Motor neuron (in vitro differentiated cells): ENCODE measurements around the gene PPM1L. TPM values are rescaled to one million over a fixed set of nuclear protein-coding genes. Genes with fewer than 3 reads are reported as not detected.

ENCODE experiments used
- ATAC-seq, 8 experiments: fragments of 200-7000 bp; cut with Tn5 transposase; replicated peaks in 6 of 8; 2 replicates each; pipeline ENCODE4 v1.8.0; 2021; ENCODE audit warnings: mild to moderate bottlenecking in 8 of 8, moderate library complexity in 8 of 8
- H3K27ac ChIP-seq, 2 donors: fragments of 250-450 bp; sonication (Bioruptor Pico); 2 replicates each; pipeline ENCODE4 v1.9.0; 2021; ENCODE audit warnings: antibody characterized with exemption in 2 of 2, mild to moderate bottlenecking in 2 of 2, moderate library complexity in 1 of 2
- H3K4me1 ChIP-seq, 2 donors: fragments of 250-450 bp; sonication (Bioruptor Pico); replicated peaks in 1 of 2; 2 replicates each; pipeline ENCODE4 v1.6.1; 2021; ENCODE audit warnings: antibody characterized with exemption in 2 of 2, mild to moderate bottlenecking in 2 of 2, moderate library complexity in 1 of 2
- H3K4me3 ChIP-seq, 5 donors: fragments of 250-450 bp; sonication (Bioruptor Pico); 2 replicates each; pipeline ENCODE4 v1.9.0; 2021; ENCODE audit warnings: antibody characterized with exemption in 5 of 5, mild to moderate bottlenecking in 5 of 5, moderate library complexity in 4 of 5
- WGBS, 10 experiments: fragments of 450-650 bp; shearing (Covaris generic); methylation state at CpG; one replicate each; pipeline ENCODE4 v1.0.0; 2022; 5-methylcytosine and 5-hydroxymethylcytosine counted together
- in situ Hi-C, 9 experiments: fragments of 400-800 bp; cut with MboI; loops; one replicate each; pipeline ENCODE4 v1.15.0; 2021; ENCODE audit warnings: low sequenced_read_pairs in 9 of 9, low pct_unique_long_range_greater_than_20kb in 2 of 9; ENCODE audit not compliant: unreplicated experiment in 9 of 9
- total RNA-seq, 8 experiments: library from RNA; unstranded; fragments of 300-600 nt; gene quantifications; 2 replicates each; pipeline versions ENCODE4 v1.2.3 to v1.2.4, GENCODE V29; 2022

Gene PPM1L
- total RNA-seq, 8 experiments from 2014 or later, result 10.8 to 27.3 (median 22.1) TPM

GRCh38 chr3:160768918-160769317 lies 12.9 kb downstream of the PPM1L start:
- peak in 2 of 8 experiments; percentile 32 to 45 for ATAC-seq
- H3K4me3 ChIP-seq, result no peak overlapping the region
- in situ Hi-C loops, result loop anchor here in 1 of 9 experiments (25.0 kb wide), 1 partner anchor 207 kb away; the partner anchor contains the start of gene KPNA4
- H3K4me1 ChIP-seq, result peaks cover 0 to 2% of the 10 kb centered on the region in 2 donors
- H3K27ac ChIP-seq, result no peak overlapping the region
- 33 to 100% (median 100%) methylated on average over 1 to 2 of the region's 2 CpGs; no CpG with 5 or more reads in 3 of the 10 experiments for WGBS, 10 experiments

- no peak for ATAC-seq
- Histone ChIP-seq H3K4me3 (no peak overlapping the region), H3K4me1 (peaks cover 0 to 4% of the 10 kb centered on the region in 2 donors), H3K27ac (no peak overlapping the region)
- in situ Hi-C loops, result loop anchor here in 1 of 9 experiments (25.0 kb wide), 1 partner anchor 210 kb away; the partner anchor contains the start of gene KPNA4
- WGBS, 10 experiments, result 0 to 100% (median 86%) methylated on average over 1 of the region's 1 CpG; no CpG with 5 or more reads in 4 of the 10 experiments
These were observed 15.9 kb downstream of the PPM1L start for GRCh38 chr3:160771811-160772459.

- H3K27ac ChIP-seq, result no peak overlapping the region
- peak in 1 of 8 experiments; percentile 39 for ATAC-seq
- H3K4me3 ChIP-seq, result no peak overlapping the region
- in situ Hi-C loops, result loop anchor here in 1 of 9 experiments (25.0 kb wide), 1 partner anchor 211 kb away; the partner anchor contains the start of gene KPNA4
- H3K4me1 ChIP-seq, result peaks cover 0 to 4% of the 10 kb centered on the region in 2 donors
These were observed 17.7 kb downstream of the PPM1L start for GRCh38 chr3:160773722-160774121.

- peaks cover 0 to 4% of the 10 kb centered on the region in 2 donors for H3K4me1 ChIP-seq
- in situ Hi-C loops, result loop anchor here in 1 of 9 experiments (25.0 kb wide), 1 partner anchor 212 kb away; the partner anchor contains the start of gene KPNA4
- no peak for ATAC-seq
- no peak overlapping the region for H3K27ac ChIP-seq
- no peak overlapping the region for H3K4me3 ChIP-seq
- WGBS, 10 experiments, result 13 to 100% (median 86%) methylated on average over 1 to 3 of the region's 3 CpGs; no CpG with 5 or more reads in 1 of the 10 experiments
These were observed 18.1 kb downstream of the PPM1L start for GRCh38 chr3:160774172-160774571.

- peak in 1 of 8 experiments; percentile 79 for ATAC-seq
- no peak overlapping the region for H3K27ac ChIP-seq
- no peak overlapping the region for H3K4me3 ChIP-seq
- in situ Hi-C loops, result no loop called here
- peaks cover 2 to 4% of the 10 kb centered on the region in 2 donors for H3K4me1 ChIP-seq
- WGBS, 10 experiments, result 0 to 100% (median 79%) methylated on average over 1 of the region's 1 CpG; no CpG with 5 or more reads in 4 of the 10 experiments
These were observed 22.4 kb downstream of the PPM1L start for GRCh38 chr3:160778480-160778879.

GRCh38 chr3:160779040-160779439 lies 23.0 kb downstream of the PPM1L start:
- 0 to 100% (median 86%) methylated on average over 1 of the region's 1 CpG for WGBS, 10 experiments
- ATAC-seq, result peak in 1 of 8 experiments; percentile 38
- in situ Hi-C loops, result no loop called here
- Histone ChIP-seq H3K27ac (no peak overlapping the region), H3K4me3 (no peak overlapping the region), H3K4me1 (peaks cover under 1 to 2% of the 10 kb centered on the region in 2 donors)

GRCh38 chr3:160780245-160780644 lies 24.2 kb downstream of the PPM1L start:
- ATAC-seq, result no peak
- Histone ChIP-seq H3K27ac (no peak overlapping the region), H3K4me1 (peaks cover 0 to 2% of the 10 kb centered on the region in 2 donors), H3K4me3 (no peak overlapping the region)
- in situ Hi-C loops, result no loop called here

- 0 to 86% (median 77%) methylated on average over 1 to 4 of the region's 4 CpGs; no CpG with 5 or more reads in 1 of the 10 experiments for WGBS, 10 experiments
- in situ Hi-C loops, result no loop called here
- ATAC-seq, result peak in 3 of 8 experiments; percentile 45 to 75 (median 70)
These were observed 25.4 kb downstream of the PPM1L start for GRCh38 chr3:160781402-160781801.

GRCh38 chr3:160781863-160782262 lies 25.8 kb downstream of the PPM1L start:
- in situ Hi-C loops, result no loop called here
- H3K4me1 ChIP-seq, result peaks cover 0 to 2% of the 10 kb centered on the region in 2 donors
- ATAC-seq, result peak in 2 of 8 experiments; percentile 29 to 51
- no peak overlapping the region for H3K27ac ChIP-seq
- WGBS, 10 experiments, result 90 to 100% (median 95%) methylated on average over 1 to 3 of the region's 3 CpGs
- no peak overlapping the region for H3K4me3 ChIP-seq

More at GRCh38 chr3:160781402-160781801, 25.4 kb downstream of the PPM1L start:
- no peak overlapping the region for H3K4me3 ChIP-seq
- no peak overlapping the region for H3K27ac ChIP-seq
- peaks cover 0 to 2% of the 10 kb centered on the region in 2 donors for H3K4me1 ChIP-seq

GRCh38 chr3:160784853-160785252 lies 28.8 kb downstream of the PPM1L start:
- in situ Hi-C loops, result no loop called here
- Histone ChIP-seq H3K27ac (no peak overlapping the region), H3K4me1 (peaks cover 0 to 2% of the 10 kb centered on the region in 2 donors), H3K4me3 (no peak overlapping the region)
- ATAC-seq, result peak in 3 of 8 experiments; percentile 23 to 38 (median 27)

- H3K27ac ChIP-seq, result no peak overlapping the region
- WGBS, 10 experiments, result 0 to 83% (median 40%) methylated on average over 1 to 2 of the region's 2 CpGs; no CpG with 5 or more reads in 1 of the 10 experiments
These were observed 34.7 kb downstream of the PPM1L start for GRCh38 chr3:160790726-160791125.

GRCh38 chr3:160792540-160792939 lies 36.5 kb downstream of the PPM1L start:
- H3K4me3 ChIP-seq, result no peak overlapping the region
- in situ Hi-C loops, result no loop called here
- no peaks in the 10 kb centered on the region for H3K4me1 ChIP-seq
- no peak overlapping the region for H3K27ac ChIP-seq
- ATAC-seq, result no peak
- WGBS, 10 experiments, result 5 to 100% (median 65%) methylated on average over 1 to 2 of the region's 2 CpGs; no CpG with 5 or more reads in 2 of the 10 experiments

More at GRCh38 chr3:160790726-160791125, 34.7 kb downstream of the PPM1L start:
- no peaks in the 10 kb centered on the region for H3K4me1 ChIP-seq
- no peak overlapping the region for H3K4me3 ChIP-seq
- peak in 1 of 8 experiments; percentile 67 for ATAC-seq
- in situ Hi-C loops, result no loop called here

- H3K4me3 ChIP-seq, result no peak overlapping the region
- WGBS, 10 experiments, result 80 to 100% (median 95%) methylated on average over 1 of the region's 1 CpG; no CpG with 5 or more reads in 4 of the 10 experiments
These were observed 37.8 kb downstream of the PPM1L start for GRCh38 chr3:160793722-160794252.

More at GRCh38 chr3:160793722-160794252, 37.8 kb downstream of the PPM1L start:
- Histone ChIP-seq H3K4me1 (no peaks in the 10 kb centered on the region), H3K27ac (no peak overlapping the region)
- in situ Hi-C loops, result no loop called here
- ATAC-seq, result no peak
